Measurements from ENCODE around the gene GNA14.

DNA sequence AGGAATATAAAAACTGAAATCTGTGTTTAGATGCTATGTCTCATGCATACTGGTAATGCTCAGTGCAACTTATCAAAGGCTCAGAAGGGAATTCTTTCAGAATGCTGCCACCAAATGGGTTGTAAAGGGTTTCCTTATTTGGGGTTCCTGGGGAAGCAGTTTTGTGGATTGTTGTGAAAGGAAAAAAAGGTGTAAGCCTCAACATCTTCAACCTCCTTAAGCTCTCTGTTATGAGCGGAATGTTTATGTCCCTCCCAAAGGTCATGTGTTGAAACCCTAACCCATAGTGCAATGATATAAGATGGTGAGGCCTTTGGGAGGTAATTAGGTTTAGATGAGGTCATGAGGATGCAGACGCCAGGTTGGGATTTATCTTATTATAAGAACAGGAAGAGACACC is 41.6 kb downstream of the GNA14 start:
- TF ChIP-seq CTCF (conservative IDR thresholded peaks at IDR 0.05; ENCODE audit: low read depth in 2 of 2) (no peak), CREB1 (CRISPR knock-in tag; IDR thresholded peaks at IDR 0.05; ENCODE audit: low read depth) (no peak), POLR2AphosphoS5 (IDR thresholded peaks at IDR 0.05; ENCODE audit: low read depth) (no peak), EZH2phosphoT487 (IDR thresholded peaks at IDR 0.05; ENCODE audit: unreplicated experiment) (no peak), JUNB (IDR thresholded peaks at IDR 0.05; ENCODE audit: unreplicated experiment) (no peak), EZH2 (IDR thresholded peaks at IDR 0.05; ENCODE audit: low read depth, unreplicated experiment) (no peak), ZNF331 (CRISPR knock-in tag; IDR thresholded peaks at IDR 0.05; ENCODE audit: low read depth) (no peak), REST (IDR thresholded peaks at IDR 0.05; ENCODE audit: unreplicated experiment) (no peak), ZNF114 (CRISPR knock-in tag; IDR thresholded peaks at IDR 0.05) (no peak), NANOG (IDR thresholded peaks at IDR 0.05; ENCODE audit: borderline replicate concordance) (no peak), STAT1 (IDR thresholded peaks at IDR 0.05; ENCODE audit: unreplicated experiment) (no peak)

All from GM23338 (cell line).